SK-N-DZ (cell line): Measurements from ENCODE around the gene INSRR.
A peak's percentile ranks its signal among the peaks of the same experiment; 100 is the strongest.

Source experiments
- DNase-seq: peaks from one replicate; pipeline ENCODE4 v3.0.0-alpha.2; 2015; ENCODE audit warnings: low spot score

The INSRR gene

DNA sequence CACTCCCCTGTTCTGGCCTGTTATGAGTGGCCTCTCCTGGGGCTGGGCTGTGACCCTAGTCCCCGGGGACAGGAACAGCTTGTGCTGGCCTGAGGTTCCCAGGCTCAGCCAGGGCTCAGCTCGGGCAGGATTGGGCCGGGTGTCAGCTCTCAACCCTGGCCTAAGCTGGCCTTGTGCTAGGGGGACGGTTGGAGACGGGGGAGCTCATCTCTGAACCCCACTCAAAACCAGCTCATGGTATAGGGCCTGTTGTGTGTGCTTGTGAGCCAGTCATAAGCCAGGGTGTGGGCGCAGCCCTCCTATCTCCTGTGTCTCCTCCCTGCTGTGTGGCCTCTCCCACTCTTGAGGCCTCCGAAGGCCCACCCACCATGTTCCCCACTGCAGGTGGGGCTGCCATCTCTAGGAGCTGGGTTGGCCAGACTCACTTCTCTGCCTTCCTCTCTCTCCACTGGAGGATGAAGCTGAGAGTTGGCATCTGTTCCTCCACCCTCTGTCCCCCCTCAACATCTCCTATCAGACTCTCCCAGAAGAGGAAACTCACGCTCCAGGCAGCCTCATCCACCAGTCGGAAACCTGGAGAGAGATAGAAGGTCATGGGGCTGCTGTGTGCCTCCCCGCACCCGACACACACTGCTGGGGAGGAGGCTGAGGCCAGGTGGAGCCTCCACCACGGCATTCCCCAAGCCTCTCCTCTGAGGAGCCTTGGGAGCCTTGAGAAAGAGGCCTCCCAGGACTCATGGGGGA lies 36.0 kb upstream of the INSRR start:
- peak; percentile 50 for DNase-seq

- no peak for DNase-seq
Observed at GRCh38 chr1:156894001-156894400, 35.1 kb upstream of the INSRR start.

DNA sequence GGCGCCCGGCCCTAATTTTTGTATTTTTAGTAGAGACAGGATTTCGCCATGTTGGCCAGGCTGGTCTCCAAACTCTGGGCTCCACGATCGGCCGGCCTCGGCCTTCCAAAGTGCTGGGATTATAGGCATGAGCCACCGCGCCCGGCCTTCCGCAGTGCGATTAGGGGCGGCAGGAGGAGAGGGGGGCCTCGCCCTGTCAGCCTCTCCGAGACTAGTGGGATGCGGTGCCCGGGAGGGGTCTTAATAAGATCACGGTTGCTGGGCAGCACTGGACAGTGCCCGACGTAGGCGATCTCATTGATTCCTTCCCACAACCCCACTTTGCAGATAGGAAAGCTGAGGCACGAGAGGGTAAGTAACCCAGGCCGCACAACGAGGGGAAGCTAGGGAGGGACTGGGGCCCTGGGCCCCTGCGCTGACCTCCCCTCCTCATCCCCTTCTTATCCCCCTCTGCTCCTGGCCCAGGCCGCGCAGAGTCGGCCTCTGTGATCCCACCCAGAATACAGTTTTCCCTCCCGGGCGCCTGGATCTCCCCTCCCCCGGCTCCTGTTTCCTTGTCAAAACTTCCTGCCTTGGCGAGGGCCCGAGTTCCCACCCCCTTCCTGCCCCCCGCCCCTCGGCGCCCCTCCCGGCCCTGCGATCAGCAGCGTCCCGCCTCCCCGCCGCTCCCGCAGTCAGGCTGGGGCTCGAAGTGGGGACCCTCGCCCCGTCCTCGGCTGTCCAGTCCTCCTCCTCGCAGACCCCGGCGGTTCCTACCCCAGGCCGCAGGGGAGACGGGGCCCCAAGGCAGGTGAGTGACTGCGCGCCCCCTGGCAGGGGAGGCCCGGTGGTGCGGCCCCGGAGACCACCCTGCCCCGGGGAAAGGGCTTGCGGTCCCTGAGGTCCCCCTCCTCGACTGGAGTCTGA lies 34.4 kb upstream of the INSRR start, which contains the start of gene PEAR1:
Gene PEAR1, plus strand, starts transcription at position 671 of the 906 bp plus-strand sequence. CDS start 10,209 bp downstream, outside the sequence.
- no peak for DNase-seq

DNA sequence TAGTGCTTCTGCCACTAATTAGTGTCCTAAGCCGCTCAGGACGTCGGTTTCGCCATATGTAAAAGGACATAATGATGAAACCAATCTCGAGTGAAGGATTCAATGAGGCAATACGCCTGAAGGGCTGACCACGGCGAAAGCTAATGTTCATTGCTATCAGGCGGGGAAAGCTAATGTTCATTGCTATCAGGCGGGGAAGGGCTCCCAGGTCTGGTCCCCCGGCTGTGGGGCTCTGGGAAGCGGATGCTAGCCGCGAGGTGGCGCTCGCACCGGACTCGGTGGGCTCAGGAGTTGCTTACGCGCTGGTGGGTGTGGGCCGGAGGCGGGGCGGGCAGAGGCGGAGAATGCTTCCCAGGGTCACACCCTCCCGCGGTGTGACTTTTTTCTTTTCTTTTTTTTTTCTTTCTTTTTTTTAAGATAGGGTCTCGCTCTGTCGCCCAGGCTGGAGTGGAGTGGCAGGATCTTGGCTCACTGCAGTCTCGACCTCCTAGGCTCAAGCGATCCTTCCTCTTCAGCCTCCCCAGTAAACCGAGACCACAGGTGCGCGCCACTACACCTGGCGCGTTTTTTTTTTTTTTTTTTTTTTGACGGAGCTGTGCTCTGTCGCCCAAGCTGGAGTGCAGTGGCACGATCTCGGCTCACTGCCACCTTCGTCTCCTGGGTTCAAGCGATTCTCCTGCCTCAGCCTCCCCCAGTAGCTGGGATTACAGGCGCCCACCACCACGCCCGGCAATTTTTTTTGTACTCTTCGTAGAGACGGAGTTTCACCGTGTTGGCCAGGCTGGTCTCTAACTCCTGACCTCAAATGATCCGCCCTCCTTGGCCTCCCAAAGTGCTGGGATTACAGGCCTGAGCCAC lies 33.5 kb upstream of the INSRR start:
- DNase-seq, result peak; percentile 88

DNA sequence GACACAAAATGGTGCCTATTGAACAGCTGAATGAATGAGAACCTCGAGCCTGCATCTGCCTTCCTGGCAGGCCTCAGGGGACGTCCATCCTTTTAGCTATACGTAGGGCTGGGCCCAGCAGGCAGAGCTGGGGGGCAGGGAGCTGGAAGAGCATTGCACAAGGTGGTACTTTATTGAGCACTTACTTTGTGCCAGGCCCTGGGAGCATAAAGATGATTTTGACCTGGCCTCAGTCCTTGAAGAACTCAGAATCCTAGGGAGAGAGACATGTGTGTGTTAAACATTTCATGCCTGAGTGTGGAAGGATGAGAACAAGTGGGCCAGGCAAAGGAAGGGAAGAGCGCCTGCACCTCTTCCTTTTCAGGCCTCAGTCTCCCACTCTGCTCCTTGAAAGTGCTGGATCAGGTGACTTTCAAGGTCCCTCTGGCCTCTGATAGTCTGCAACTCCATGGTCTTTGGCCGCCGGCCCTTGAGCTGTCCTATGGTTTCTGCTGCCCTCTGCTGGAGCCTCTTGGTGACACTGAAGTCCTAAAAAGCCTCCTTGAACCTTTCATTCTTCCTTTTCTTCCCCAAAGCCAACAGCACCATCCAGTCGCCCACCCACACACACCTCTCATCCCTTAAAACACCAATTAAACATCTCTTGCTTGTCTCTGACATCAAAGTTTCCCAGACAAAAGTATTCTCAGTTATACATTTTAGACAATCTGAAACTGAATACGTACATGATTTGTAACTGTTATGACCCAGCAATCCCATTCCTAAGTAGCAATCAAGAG lies 31.1 kb upstream of the INSRR start:
- DNase-seq, result peak; percentile 89

DNA sequence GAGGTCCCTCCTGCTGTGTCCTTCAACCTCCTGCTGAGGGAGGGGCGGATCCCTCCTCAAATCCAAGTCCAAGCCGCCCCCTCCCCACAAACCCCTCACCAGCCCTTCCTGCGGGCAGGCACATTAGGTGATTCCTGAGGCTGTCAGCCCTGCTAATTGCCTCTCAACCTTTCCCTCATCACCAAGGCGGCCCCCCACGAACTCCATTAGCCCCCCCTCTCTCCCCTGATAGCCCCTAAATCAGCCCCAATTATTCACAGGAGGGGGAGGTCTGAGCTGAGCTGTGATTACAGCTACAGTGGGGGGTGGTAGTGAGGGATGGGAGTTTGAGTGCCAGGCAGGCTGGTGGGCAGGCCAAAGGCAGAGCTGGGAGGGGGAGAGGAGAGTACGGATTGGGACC lies 28.8 kb upstream of the INSRR start:
- no peak for DNase-seq

DNA sequence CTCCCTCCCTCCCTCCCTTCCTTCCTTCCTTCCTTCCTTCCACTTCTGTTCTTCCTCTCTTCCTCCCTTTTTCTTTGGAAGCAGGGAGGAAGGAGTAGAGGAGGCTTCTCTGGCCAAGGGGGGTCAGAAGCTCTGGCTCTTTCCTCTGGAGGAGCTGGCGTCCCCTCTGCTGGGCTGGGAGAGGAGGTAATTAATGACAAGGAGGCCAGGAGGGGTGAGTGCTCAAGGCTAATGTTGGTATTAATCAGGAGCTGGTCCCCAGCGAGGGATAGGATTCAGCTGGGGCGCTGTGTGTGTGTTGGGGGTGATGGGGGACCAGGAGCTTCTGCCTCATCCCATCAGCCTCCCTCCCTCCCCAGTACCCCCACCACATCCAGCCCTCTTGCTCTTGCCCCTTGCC lies 28.4 kb upstream of the INSRR start:
- no peak for DNase-seq

DNA sequence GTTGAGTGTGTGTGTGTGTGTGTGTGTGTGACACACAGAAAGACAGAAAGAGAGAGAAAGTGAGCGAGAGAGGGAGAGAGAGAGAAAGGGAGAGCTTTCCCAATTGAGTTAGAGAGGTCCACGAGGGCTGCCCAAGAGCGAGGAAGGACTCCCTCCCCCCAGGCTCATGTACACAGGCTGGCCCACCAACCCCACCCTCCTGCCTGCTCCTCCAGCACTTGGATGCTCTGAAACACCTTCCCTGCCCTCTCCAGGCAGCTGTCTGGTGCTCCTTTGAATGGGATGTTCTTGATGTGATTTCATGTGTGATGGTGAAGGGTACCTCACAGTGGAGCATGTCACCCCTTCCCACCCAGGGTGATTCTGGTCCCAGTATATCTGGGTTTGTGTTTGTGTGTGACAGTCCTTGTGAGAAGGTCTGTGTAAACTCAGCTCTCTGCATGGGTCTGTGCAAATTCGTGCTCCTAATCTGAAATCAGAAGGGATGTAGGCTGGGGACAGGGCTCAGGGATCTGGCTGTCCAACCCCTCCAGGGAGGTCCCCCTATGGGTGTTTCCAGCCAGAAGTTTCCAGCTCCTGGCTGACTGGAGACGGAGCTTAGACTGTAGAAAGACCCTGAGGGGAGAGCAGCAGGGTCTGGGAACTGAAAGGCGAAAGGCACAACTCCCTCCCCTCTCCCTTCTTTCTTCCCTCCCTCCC lies 27.8 kb upstream of the INSRR start:
- DNase-seq, result peak; percentile 65

DNA sequence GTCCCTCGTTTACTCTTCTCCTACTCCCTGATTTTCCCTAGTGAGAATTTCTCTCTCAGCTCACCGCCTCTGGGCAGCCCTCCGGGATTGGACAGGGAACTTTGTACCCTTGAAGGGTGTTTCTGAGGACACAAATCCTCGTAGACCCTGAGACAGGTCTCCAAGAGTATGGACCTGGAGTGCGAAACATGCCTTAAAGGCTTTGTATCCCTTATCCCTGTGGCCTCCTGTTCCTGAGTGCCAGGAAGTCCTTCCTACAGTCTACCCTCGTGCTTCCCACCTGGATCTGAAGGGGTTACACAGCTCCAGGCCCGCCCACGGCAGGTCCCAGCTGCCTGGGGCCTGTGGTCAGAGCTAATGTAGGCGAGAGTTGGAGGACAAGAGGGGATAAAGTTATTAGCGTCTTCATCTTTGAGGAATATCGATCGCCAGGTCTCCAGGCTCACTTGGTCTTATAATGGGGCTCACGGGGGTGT lies 27.0 kb upstream of the INSRR start:
- peak; percentile 42 for DNase-seq

- DNase-seq, result no peak
Observed at GRCh38 chr1:156885314-156885713, 26.4 kb upstream of the INSRR start.

DNA sequence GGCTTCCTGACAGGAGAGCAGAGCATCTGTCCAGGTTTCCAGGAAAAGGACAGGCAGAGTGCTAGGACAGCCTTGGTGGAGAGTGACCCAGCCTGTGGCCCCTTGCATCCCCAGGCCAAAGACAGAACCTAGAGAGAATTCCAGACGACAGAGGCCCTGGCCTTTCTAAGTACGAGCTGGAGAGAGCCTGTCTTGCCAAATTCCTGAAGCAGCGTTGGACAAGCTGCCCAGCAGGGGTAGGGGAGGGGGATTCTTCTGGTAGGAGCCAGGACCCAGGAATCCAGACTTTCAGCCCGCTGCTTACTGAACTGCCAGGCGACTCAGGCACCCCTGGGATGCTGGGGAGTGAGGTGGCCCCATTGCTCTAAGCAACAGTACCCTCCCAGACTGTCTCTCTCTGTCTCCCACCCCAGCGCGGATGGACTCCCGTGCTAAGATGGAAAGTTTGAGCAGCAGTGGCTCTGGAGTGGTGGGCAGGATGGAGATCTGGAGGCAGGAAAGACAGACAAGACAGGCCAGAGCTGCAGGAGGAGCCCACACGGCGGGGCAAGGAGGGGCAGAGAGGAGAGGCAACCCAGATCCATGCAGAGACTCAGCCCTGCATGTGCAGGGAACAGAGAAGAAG lies 25.8 kb upstream of the INSRR start:
- peak; percentile 47 for DNase-seq

GRCh38 chr1:156883919-156884318 lies 25.0 kb upstream of the INSRR start:
- DNase-seq, result no peak

DNA sequence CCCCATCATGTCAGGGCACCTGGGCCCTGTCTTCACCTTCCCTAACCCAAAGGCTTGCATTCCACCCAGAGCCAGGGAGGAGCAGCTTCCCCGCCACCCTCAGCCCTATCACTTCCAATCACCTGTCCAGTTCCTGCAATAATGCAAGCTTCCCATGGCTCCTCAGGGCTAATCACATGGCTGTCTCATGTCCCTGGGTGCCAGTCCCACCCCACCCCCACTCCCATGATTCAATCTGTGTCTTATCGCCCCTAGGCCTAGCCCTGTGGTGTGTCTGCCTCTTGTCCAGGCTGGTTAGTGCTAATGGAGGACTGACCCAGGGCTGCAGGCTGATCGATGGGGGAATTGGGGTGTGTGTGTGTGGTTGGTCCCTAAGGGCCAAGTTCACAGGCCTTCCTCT lies 23.6 kb upstream of the INSRR start:
- peak; percentile 90 for DNase-seq

- DNase-seq, result no peak
Observed at GRCh38 chr1:156881663-156882062, 22.7 kb upstream of the INSRR start.

- no peak for DNase-seq
Observed at GRCh38 chr1:156881101-156881500, 22.2 kb upstream of the INSRR start.

DNA sequence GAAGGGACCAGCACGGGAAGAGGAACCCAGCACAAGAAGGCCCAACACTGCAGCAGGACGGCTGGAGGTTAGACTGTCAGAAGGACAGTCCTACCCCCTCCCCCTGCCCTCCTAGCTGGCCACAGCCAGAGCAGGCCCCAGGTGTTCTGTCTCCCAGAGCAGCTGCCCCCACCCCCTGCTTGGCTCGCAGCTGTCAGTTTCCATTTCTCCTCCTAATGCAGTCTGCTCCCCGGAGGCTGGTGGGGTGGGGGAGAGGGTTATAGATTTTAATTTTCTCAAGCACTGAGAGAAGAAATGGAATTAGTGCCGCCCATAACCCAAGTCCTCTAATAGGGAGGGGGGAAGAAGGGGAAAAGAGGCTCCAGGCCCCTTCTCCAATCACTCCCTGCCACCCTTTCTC lies 21.6 kb upstream of the INSRR start:
- DNase-seq, result no peak

GRCh38 chr1:156879876-156880275 lies 21.0 kb upstream of the INSRR start:
- DNase-seq, result no peak

DNA sequence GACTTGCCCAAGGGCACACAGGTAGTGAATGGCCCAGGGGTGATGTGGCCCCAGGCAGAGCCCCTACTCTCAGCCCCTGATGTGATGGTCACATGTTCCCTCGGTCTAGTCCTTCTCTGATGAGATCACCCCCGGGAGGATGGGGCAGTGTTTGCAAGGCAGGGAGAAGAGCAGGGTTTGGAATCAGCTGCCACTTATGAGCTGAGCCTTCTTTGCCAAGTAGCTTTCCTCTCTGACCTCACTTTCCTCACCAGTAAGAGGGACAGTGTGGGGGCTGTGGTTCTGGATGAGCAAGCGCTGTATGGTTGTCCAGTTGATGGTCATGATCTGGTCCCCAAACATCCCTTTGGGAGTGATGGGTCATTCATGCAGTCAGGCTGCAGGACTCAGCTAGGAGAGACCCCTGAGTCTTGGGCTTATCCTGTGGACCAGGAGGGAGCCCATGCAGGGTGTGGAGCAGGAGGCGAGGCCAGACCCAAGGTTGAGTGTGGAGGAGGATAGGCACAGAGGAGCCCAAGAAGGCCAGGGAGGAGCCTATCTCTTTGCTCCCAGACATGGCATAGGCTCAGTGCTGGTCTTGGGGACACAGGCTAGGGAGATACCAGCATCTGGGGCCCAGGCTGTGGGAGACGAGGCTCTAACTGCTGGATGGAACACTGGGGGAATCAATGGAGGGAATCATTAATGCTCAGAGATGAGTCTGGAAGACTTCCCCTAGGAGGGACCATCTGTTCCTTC lies 18.7 kb upstream of the INSRR start:
- no peak for DNase-seq

DNA sequence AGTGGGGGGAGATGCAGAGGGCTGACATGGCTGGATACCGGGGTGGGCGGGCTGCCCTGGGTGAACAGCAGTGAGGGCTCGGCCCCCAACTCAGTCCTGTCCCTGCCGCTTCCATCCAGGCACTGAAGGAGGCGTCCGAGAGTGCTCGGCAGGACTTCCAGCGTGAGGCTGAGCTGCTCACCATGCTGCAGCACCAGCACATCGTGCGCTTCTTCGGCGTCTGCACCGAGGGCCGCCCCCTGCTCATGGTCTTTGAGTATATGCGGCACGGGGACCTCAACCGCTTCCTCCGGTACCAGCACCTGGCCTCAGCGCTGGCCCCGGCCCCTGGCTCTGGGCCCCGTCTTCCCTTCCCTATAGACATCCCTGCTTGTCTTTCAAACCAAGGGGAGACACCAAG lies 17.4 kb upstream of the INSRR start:
- DNase-seq, result no peak
